Measurements from ENCODE around the gene PPBP.

PPBP gene, protein sequence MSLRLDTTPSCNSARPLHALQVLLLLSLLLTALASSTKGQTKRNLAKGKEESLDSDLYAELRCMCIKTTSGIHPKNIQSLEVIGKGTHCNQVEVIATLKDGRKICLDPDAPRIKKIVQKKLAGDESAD

DNA sequence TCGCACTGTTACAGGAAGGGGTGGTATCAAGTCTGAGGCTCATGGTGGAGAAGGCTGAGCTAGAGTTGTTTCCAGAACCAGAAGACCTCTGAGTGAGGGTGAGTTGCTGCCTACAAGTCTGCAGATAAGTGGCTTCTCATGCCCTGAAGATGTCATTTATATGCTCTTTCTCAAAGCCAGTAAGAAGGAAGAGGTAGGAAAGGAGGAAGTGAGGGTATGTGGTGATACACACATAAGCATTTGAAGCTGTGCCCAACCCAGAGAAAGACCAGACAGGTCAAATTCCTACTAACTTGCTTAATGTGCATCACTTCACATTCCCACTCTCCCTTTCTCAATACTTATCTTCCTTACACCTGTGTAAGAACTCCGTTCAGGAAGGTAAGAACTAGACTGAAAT, at the start of gene PPBP:
Gene PPBP (minus strand): TSS at position 130 of the 400 bp plus-strand sequence. CDS start 87 bp downstream, at position 43.
- no peak for DNase-seq (ENCODE audit: extremely low spot score)
- CTCF ChIA-PET = no interaction called here
- POLR2A ChIA-PET = no interaction called here
- no peak for TF ChIP-seq CTCF (IDR thresholded peaks at IDR 0.05; ENCODE audit: control extremely low read depth, extremely low read depth, low read depth, missing control alignments)

- no peak for TF ChIP-seq CTCF (IDR thresholded peaks at IDR 0.05; ENCODE audit: control extremely low read depth, extremely low read depth, low read depth, missing control alignments)
- no peak for DNase-seq (ENCODE audit: extremely low spot score)
- CTCF ChIA-PET = interaction anchor here (1.0 to 1.3 kb wide), 4 partner anchors 16 to 363 kb away, joined by 3 read pairs; no protein-coding TSS in a partner anchor
- POLR2A ChIA-PET = no interaction called here
Measured at GRCh38 chr4:74037076-74037955, 49.3 kb upstream of the PPBP start.

- POLR2A ChIA-PET = no interaction called here
- TF ChIP-seq CTCF (IDR thresholded peaks at IDR 0.05; ENCODE audit: control extremely low read depth, extremely low read depth, low read depth, missing control alignments) = no peak
- CTCF ChIA-PET = no interaction called here
- no peak for DNase-seq (ENCODE audit: extremely low spot score)
Measured at GRCh38 chr4:74033739-74034138, 45.7 kb upstream of the PPBP start.

GRCh38 chr4:74032064-74032463, 44.1 kb upstream of the PPBP start:
- no peak for DNase-seq (ENCODE audit: extremely low spot score)
- POLR2A ChIA-PET = no interaction called here
- TF ChIP-seq CTCF (IDR thresholded peaks at IDR 0.05; ENCODE audit: control extremely low read depth, extremely low read depth, low read depth, missing control alignments) = no peak
- CTCF ChIA-PET = interaction anchor here (1.1 kb wide), 1 partner anchor 458 kb away, joined by 3 read pairs; no protein-coding TSS in a partner anchor

DNA sequence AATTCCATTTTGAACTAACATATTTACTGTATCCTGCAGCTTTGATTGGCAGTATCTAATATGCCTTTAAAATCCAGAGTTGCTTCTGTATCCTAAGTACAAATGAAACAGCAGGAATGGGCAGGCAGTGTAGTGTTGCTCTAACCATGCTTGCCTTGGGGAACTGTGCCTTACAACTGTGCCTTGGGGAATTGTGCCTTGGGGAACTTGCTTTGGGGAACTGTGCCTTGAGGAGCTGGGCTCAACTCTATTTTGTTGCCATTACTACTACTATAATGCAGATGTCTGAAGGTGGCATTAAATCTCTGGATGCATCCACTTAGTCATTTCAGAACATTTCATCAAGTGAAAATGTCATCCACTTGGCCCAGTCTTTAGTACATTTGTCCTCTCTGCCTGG, 43.6 kb upstream of the PPBP start:
- POLR2A ChIA-PET = no interaction called here
- no peak for DNase-seq (ENCODE audit: extremely low spot score)
- CTCF ChIA-PET = interaction anchor here (1.1 to 1.3 kb wide), 3 partner anchors 7 to 458 kb away, joined by 3 read pairs; partner anchors contain the start of gene CXCL3
- no peak for TF ChIP-seq CTCF (IDR thresholded peaks at IDR 0.05; ENCODE audit: control extremely low read depth, extremely low read depth, low read depth, missing control alignments)

DNA sequence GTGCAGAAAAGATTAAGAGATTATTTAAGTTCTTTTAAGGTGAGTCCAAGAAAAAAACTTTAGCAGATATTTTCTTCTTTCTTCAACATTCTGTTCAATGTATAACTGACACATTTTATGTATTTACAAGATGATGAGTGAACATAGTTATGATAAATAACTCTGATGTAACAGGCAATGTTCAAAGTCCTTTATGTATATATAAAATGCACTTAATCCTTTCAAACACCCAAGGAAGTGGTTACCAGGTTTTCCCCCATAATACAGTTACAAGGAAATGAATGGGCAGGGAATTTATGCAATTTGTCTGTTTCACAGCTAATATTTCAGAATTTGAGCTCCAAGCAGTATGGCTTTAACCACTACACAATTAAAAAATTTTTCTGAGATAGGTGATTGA, 42.3 kb upstream of the PPBP start:
- ChIA-PET CTCF (interaction anchor here (1.1 to 1.3 kb wide), 2 partner anchors 9 kb away, joined by 3 read pairs; partner anchors contain the start of gene CXCL3), POLR2A (no interaction called here)
- no peak for TF ChIP-seq CTCF (IDR thresholded peaks at IDR 0.05; ENCODE audit: control extremely low read depth, extremely low read depth, low read depth, missing control alignments)
- no peak for DNase-seq (ENCODE audit: extremely low spot score)

All from GM10248 (cell line).